Thymus (tissue), 11 donors: ENCODE results near the gene KRTAP2-3. TPM values are rescaled to one million over a fixed set of nuclear protein-coding genes. Genes with fewer than 3 reads are reported as not detected.
"Not testable (repeated sequence)": the region's sequence is repeated elsewhere in the genome, so short reads cannot be mapped to it uniquely, and the experiment has no call there.

Experiments used
- DNase-seq, 9 donors: peaks; one replicate each; pipeline ENCODE4 v3.0.0-alpha.2; 2013; ENCODE audit warnings: low spot score in 9 of 9, low read depth in 6 of 9, missing footprints in 1 of 9
- H3K27ac ChIP-seq, 2 donors: one replicate each; pipeline ENCODE4 v1.5.1; 2013; ENCODE audit warnings: control low read depth in 1 of 2, low read depth in 1 of 2, low read length in 1 of 2, mild to moderate bottlenecking in 1 of 2, moderate library complexity in 1 of 2
- H3K27me3 ChIP-seq, 2 donors: one replicate each; pipeline ENCODE4 v1.5.1; 2013; ENCODE audit warnings: low read length in 1 of 2; ENCODE audit not compliant: control insufficient read depth in 2 of 2, insufficient read depth in 1 of 2
- H3K36me3 ChIP-seq, 2 donors: one replicate each; pipeline ENCODE4 v1.5.1; 2013; ENCODE audit warnings: low read length in 1 of 2, mild to moderate bottlenecking in 1 of 2, moderate library complexity in 1 of 2; ENCODE audit not compliant: control insufficient read depth in 2 of 2, insufficient read depth in 2 of 2
- H3K4me1 ChIP-seq, 2 donors: one replicate each; pipeline ENCODE4 v1.5.1; 2013; ENCODE audit warnings: low read length in 2 of 2; ENCODE audit not compliant: control insufficient read depth in 2 of 2, insufficient read depth in 2 of 2
- H3K4me3 ChIP-seq, 2 donors: one replicate each; pipeline ENCODE4 v1.5.1; 2013; ENCODE audit warnings: low read length in 2 of 2, control low read depth in 1 of 2, mild to moderate bottlenecking in 1 of 2
- H3K9me3 ChIP-seq, 2 donors: one replicate each; pipeline ENCODE4 v1.5.1; 2013; ENCODE audit warnings: low read length in 1 of 2, mild to moderate bottlenecking in 1 of 2; ENCODE audit not compliant: control insufficient read depth in 2 of 2, insufficient read depth in 1 of 2
- WGBS: extraction: QIAGEN DNeasy Blood & Tissue Kit; methylation state at CpG from one replicate; pipeline ENCODE4 v1.1.7; 2013; 5-methylcytosine and 5-hydroxymethylcytosine counted together
- polyA plus RNA-seq: library from polyadenylated mRNA; stranded (reverse); fragments of 200-250 nt; gene quantifications from one replicate; pipeline ENCODE4 v1.2.3, GENCODE V29; 2013
- total RNA-seq: library from RNA; stranded (reverse); fragments of 120-200 nt; gene quantifications from one replicate; pipeline ENCODE4 v1.2.4, GENCODE V29; 2013
- donor health status: healthy.

The KRTAP2-3 gene
- total and polyA plus RNA-seq, 2 donors = 0.18 TPM; not detected in 1

DNA sequence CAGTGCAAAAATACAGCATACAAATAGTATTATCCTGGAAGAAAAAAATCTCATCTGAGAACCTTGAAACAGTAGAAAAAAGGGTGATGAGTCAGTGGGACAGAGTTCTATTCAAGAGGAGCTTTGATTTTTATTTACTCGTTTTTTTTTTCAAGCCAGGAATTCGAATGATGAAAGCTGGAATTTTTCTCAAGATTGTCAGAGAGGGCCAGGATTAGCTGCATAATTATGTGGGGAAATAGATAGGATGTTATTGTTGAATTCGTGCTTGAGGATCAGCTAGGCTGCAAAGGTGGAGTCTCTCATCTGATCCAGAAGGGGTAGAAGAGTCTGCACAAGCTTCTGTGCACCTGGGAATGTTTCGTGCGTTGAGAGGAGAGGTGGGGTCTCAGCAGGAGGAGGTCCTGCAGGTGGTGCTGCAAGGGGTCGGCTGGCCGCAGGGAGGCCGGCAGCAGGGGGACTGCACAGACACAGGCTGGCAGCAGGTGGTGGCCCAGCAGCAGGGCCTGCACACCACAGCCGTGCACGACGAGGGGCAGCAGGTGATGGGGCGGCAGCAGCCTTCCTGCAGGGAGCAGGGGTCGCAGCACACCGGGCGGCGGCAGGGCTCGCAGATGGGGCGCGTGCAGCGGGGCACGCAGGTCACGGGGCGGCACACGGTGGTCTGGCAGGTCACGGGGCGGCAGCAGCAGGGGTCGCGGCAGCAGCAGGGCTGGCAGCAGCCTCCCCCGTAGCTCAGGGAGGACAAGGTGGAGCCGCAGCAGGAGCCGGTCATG is 450 bp downstream of the KRTAP2-3 start:
- not testable (repeated sequence) for DNase-seq, H3K27ac ChIP-seq, H3K36me3 ChIP-seq, H3K27me3 ChIP-seq, H3K9me3 ChIP-seq, H3K4me1 ChIP-seq, H3K4me3 ChIP-seq
- WGBS = 62% methylated on average over 10 of the region's 31 CpGs

- 98% methylated on average over 5 of the region's 5 CpGs for WGBS
- no peaks in the 10 kb centered on the region for H3K4me1 ChIP-seq
- no peaks in the 10 kb centered on the region for H3K36me3 ChIP-seq
- no peak overlapping the region for H3K4me3 ChIP-seq
- no peak overlapping the region for H3K27ac ChIP-seq
- no peaks in the 10 kb centered on the region for H3K9me3 ChIP-seq
- DNase-seq = no peak
- H3K27me3 ChIP-seq = peaks cover 0 to 6% of the 10 kb centered on the region in 2 donors
These were observed 1.2 kb downstream of the KRTAP2-3 start for GRCh38 chr17:41058741-41059140.

DNA sequence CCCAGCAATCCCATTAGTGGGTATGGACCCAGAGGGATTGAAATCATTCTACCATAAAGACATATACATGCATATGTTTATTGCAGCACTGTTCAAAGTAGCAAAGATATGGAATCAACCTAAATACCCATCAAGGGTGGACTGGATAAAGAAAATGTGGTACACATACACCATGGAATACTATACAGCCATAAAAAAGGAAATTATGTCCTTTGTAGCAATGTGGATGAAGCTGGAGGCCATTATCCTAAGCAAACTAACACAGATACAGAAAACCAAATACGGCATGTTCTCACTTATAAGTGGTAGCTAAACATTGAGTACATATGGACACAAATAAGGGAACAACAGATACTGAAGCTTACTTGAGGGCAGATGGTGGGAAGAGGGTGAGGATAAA is 2.4 kb downstream of the KRTAP2-3 start:
- Histone ChIP-seq H3K4me3 (no peak overlapping the region), H3K27me3 (peaks cover 0 to 6% of the 10 kb centered on the region in 2 donors), H3K9me3 (no peaks in the 10 kb centered on the region), H3K4me1 (no peaks in the 10 kb centered on the region), H3K27ac (no peak overlapping the region), H3K36me3 (no peaks in the 10 kb centered on the region)
- no peak for DNase-seq
- 95% methylated on average over 1 of the region's 1 CpG for WGBS

- not testable (repeated sequence) for DNase-seq, H3K27ac ChIP-seq, H3K4me1 ChIP-seq, H3K9me3 ChIP-seq, H3K36me3 ChIP-seq, H3K4me3 ChIP-seq, H3K27me3 ChIP-seq
- WGBS = 97% methylated on average over 1 of the region's 6 CpGs
These were observed 4.8 kb downstream of the KRTAP2-3 start, which contains the start of gene KRTAP2-2 for GRCh38 chr17:41055130-41055529. Gene KRTAP2-2, minus strand, starts transcription at chr17:41055230. Its CDS starts 19 bp downstream, at chr17:41055211.

DNA sequence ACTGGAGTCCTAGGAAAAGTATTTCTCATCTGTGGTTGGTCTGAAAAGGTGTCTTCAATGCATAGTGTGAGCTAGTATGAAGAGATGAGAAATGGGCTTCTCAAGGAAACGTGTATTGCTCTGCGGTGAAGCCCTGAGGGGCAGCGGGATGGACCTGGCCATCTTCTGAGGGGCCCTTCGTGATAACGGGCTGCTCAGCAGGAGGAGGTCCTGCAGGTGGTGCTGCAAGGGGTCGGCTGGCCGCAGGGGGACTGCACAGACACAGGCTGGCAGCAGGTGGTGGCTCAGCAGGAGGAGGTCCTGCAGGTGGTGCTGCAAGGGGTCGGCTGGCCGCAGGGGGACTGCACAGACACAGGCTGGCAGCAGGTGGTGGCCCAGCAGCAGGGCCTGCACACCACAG is 5.4 kb downstream of the KRTAP2-3 start:
- not testable (repeated sequence) for H3K27ac ChIP-seq, H3K9me3 ChIP-seq, DNase-seq, H3K4me1 ChIP-seq, H3K4me3 ChIP-seq, H3K27me3 ChIP-seq, H3K36me3 ChIP-seq
- 87% methylated on average over 9 of the region's 9 CpGs for WGBS

DNA sequence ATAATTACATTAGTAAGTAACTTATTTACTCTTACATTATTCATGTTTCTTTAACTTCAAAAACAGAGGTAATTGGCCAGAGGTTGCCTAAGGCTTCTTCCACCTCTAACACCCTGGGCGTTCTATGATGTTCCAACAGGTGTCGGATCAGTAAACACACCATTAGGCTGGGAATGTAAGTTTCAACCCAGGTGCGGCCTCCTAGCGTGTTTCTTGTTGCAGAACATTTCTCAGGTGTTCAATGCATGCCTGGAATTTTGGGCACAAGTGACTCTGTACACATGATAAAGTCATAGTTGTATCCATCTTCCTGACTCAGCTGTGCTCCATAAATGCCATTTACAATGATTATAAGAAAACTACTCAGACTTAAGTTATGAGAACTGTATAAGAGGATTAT is 5.9 kb downstream of the KRTAP2-3 start:
- 95% methylated on average over 4 of the region's 4 CpGs for WGBS
- Histone ChIP-seq H3K9me3 (no peaks in the 10 kb centered on the region), H3K36me3 (no peaks in the 10 kb centered on the region), H3K27ac (no peak overlapping the region), H3K4me1 (no peaks in the 10 kb centered on the region), H3K27me3 (no peaks in the 10 kb centered on the region), H3K4me3 (no peak overlapping the region)
- no peak for DNase-seq

DNA sequence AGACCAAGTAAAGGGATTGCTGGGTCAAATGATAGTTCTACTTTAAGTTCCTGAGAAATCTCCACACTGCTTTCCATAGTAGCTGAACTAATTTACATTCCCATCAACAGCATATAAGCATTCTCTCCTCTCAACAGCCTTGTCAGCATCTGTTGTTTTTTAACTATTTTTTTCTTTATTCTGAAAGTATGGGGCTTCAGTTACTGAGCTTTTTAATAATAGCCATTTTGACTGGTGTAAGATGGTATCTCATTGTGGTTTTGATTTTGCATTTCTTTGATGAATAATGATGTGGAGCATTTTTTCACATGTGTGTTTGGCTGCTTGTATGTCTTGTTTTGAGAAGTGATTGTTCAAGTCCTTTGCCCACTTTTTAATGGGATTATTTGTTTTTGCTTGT is 7.3 kb downstream of the KRTAP2-3 start:
- H3K27me3 ChIP-seq = peaks cover 0 to 2% of the 10 kb centered on the region in 2 donors
- no peak for DNase-seq
- no peak overlapping the region for H3K4me3 ChIP-seq
- H3K4me1 ChIP-seq = no peaks in the 10 kb centered on the region
- H3K9me3 ChIP-seq = no peaks in the 10 kb centered on the region
- H3K27ac ChIP-seq = no peak overlapping the region
- no peaks in the 10 kb centered on the region for H3K36me3 ChIP-seq

DNA sequence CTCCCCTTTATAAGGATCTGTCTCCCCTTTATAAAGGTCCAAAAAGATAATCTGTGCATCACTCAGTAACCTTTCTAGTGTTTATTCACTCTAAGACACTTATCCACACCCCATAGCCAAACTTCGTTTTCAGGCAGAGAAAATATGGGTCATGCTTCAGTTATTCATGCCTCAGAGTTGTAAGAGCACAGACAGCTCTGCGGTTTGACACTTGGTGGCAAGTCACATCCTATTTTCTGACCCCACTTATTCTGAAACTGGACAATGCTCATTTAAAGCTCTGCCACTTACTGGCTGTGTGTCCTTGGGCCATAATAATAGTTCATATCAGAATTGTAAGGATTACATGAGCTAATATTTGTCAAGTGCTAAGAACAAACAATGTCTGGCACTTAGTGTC is 10.8 kb downstream of the KRTAP2-3 start:
- DNase-seq = no peak
- peaks cover 0 to 3% of the 10 kb centered on the region in 2 donors for H3K27me3 ChIP-seq
- H3K4me1 ChIP-seq = no peaks in the 10 kb centered on the region
- H3K4me3 ChIP-seq = no peak overlapping the region
- WGBS = 81% methylated on average over 2 of the region's 2 CpGs
- no peak overlapping the region for H3K27ac ChIP-seq
- H3K9me3 ChIP-seq = no peaks in the 10 kb centered on the region
- no peaks in the 10 kb centered on the region for H3K36me3 ChIP-seq

GRCh38 chr17:41048441-41048840 is 11.5 kb downstream of the KRTAP2-3 start:
- H3K27ac ChIP-seq = no peak overlapping the region
- 92% methylated on average over 7 of the region's 7 CpGs for WGBS
- peaks cover 0 to 3% of the 10 kb centered on the region in 2 donors for H3K27me3 ChIP-seq
- H3K4me1 ChIP-seq = no peaks in the 10 kb centered on the region
- no peak for DNase-seq
- H3K9me3 ChIP-seq = no peaks in the 10 kb centered on the region
- no peak overlapping the region for H3K4me3 ChIP-seq
- no peaks in the 10 kb centered on the region for H3K36me3 ChIP-seq
